Measurements from ENCODE around the gene MSI2.

The MSI2 gene

DNA sequence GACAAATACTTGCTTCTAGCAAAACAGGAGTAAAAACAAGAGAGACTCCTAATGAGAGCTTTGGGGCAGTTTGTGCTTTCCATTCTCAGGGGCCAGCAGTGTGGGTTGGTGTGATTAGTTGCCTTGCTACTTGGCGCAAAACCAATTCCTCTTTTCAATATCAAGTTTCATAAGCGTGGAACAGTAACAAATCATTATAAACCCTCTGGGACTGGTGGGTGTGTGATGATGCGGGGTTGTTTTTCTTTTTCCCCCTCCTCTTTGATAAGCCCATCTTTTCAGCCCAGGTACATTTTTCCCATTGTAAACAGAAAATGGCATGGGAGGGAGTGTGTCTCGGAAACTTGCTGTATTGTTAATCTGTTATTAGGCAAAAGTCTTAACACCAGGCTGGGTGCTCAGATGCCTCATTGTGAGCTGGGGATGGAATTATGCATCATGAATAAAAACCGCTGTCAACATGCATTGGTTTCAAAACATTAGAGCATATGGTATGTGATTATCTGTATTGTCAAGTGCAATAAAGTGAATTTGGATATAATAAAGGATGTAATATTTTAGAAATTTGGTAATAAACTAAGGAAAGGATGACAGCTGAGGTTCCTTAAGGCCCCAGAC is 322.4 kb downstream of the MSI2 start:
- DNase-seq (ENCODE audit: low spot score): no peak

DNA sequence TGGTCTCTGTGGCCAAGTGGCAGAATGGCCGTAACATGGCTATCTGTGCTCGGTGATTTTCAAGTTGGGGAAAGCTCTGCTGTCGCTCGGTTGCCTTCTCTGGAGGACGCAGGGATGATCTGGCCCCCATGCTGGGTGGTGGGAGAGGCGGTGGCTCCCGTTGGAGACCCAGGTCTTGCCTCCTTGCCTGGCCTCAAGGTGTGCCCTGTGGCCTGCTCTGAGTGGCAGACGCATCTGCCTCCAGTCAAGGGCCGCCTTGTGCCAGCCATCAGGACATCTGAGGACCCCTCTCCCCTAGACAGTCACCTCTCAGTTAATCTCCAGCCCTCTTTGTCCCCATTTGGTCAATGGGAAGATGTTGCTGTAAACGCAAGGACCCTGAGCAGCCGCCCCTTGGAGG is 322.9 kb downstream of the MSI2 start:
- no peak for DNase-seq (ENCODE audit: low spot score)

DNA sequence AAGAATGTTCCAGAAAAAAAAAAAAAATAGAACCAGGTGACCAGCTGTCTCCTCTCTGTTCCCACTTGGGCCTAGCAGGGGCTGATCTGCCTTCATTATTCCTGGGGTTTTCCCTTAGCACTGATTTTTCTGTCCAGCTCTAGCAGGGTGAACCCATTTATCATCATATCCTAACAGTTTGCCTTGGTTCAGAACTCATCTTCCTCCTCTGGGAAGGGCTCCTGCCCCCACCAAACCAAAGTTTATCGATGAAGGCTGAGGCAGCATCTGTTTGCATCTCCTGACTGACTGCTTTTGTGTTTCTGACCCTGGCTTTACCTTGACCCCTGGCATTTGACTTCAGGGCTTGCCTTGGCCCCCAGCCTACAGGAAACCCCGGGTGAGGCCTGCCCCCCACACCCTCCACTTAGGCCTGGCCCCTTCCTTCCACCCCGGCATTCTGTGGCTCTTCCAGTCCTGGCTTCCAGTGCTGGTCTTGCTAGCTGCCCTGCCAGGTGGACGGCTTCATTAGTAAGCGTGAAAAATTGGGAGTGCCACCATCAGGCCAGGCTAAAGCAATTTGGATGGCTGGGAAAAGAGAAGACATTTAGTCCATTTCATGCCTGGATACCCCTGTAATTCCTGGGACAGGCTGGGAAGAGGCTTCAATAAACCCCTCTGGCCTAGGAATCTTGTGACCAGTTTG is 323.9 kb downstream of the MSI2 start:
- DNase-seq (ENCODE audit: low spot score): no peak

DNA sequence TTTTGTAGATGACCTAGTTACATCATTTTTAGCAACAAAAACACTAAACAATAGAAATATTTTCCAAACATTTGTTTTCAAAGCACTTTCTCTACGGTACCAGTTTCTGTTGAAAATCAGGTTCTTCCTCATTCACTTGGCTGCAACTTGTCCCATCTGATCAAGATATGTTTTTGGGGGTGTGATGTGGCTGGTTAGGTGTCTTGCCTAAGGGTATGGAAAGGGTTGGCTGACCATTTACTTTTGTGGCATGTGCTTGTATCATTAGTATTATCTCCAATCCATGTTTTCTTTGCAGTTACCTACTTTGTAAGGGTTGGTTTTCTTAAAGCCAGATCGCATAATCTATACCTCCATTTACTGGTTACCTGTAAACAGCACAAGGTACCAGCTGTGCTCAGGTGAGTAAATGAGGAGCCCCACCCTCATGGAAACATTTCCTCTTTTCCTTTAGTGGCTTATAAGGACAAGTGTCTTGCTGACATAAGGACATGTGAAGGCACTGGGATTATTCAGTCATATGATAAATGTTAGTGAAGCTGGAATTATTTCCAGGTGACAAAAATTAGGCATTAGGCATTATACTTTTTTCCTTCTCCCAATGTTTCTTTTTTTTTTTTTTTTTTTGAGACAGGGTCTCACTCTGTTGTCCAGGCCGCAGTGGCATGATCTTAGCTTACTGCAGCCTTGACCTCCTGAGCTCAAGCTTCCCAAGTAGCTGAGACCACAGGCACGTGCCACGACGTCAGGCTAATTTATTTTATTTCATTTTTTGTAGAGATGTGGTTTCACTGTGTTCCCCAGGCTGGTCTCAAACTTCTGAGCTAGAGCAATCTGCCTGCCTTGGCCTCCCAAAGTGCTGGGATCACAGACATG is 326.8 kb downstream of the MSI2 start:
- DNase-seq (ENCODE audit: low spot score): no peak

DNA sequence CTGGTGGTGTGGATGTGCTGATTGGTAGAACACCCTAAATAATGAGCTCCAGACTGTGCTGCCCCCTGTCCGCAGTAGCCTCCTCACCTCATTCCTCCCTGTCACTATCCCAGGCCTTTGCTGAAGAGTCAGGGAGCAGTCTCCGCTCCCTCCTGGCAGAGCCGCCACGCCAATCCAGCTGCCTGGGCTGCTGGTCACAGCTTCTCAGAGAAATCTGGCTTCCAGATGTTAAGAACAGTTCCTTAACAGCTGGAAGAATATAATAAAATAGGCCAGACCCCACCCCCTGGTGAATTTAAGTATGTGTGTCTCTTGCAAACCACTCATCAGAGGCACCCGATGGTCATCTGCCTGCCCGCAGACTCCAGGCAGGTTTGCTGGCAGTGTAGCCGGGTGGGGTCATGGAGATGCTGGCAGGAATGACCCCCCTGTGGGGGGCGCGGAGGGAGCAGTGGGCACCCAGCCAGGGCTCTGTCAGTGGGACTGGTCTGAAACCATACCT is 327.8 kb downstream of the MSI2 start:
- DNase-seq (ENCODE audit: low spot score): no peak

DNA sequence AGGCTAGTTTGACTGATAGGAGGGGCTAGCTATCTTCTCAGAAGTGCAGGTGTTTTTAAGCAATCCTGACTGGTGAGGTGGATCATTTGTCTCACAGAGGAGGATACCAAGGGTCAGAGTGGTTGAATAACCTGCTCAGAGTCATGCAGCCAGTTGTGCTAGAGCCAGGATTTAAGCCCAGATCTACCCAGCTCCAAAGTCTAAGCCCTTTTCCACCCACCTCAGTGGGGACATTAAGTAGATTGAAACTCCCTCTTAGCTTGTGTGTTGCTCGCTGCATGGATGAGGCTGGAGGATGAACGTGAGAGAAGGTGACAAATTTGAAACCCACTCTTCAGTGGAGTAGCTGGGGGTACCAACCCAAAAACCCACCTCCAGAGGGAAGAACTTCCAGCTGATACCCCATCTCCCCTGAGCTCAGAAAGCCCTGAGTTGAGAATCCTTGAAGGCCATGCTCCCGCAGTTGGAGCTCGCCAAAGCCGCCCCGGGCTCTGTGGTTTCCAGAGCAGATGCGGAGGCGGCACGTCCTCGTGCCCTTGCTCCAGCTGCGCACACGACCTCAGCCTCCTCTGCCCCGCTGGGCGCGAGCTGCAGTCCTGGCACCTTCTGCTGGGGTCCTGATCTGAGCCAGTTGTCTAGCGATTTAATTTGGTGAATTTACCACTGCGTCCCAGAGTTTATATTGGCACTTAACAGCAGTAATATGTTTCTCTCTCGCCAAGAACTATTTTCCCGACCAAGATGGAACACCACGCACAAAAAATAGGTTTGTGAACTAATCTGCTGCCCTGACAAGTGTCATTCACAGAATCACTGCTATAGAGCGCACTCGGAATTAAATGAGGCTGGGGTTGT is 329.2 kb downstream of the MSI2 start:
- DNase-seq (ENCODE audit: low spot score): no peak

DNA sequence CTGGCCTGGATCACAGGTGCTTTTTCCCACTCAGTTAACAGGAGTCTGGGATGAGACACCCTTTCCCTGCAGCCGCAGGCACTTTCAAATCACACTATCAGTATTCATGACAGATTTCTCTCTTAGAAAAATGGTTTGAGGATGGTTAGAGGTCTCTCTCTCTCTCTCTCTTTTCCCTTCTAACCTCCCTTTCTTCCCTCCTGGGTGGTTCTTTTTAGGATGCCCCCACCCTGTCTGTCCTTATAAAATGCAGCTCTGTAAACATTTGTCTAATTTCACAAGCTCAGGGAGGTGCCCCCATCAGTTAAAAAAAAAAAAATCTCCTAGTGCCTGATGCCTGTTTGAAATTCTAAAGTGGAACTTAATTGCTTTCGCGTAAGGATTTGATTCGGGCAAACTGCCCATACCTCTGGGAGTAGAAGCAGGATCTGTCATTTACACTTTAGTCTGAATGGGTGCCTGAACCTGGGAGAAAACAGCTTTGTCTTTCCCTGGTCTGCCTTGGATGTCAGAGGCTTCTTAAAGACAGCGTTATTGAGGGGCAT is 329.9 kb downstream of the MSI2 start:
- DNase-seq (ENCODE audit: low spot score): no peak

DNA sequence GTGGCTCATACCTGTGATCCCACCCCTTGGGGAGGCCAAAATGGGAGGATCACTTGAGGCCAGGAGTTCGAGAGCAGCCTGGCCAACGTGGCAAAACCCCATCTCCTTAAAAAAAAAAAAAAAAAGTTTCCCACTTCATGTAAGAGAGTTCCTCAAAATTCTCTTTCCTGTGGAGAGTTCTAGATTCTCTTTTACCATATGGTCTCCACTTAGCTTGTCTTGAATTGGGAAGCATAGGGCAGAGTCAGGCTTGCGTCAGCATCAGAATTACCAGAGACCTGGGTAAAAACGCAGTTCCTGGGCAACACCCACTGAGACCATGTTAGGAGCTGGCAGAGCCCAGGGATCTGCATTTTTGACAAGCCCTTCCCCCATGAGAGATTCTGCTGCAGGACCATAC is 330.4 kb downstream of the MSI2 start:
- no peak for DNase-seq (ENCODE audit: low spot score)

DNA sequence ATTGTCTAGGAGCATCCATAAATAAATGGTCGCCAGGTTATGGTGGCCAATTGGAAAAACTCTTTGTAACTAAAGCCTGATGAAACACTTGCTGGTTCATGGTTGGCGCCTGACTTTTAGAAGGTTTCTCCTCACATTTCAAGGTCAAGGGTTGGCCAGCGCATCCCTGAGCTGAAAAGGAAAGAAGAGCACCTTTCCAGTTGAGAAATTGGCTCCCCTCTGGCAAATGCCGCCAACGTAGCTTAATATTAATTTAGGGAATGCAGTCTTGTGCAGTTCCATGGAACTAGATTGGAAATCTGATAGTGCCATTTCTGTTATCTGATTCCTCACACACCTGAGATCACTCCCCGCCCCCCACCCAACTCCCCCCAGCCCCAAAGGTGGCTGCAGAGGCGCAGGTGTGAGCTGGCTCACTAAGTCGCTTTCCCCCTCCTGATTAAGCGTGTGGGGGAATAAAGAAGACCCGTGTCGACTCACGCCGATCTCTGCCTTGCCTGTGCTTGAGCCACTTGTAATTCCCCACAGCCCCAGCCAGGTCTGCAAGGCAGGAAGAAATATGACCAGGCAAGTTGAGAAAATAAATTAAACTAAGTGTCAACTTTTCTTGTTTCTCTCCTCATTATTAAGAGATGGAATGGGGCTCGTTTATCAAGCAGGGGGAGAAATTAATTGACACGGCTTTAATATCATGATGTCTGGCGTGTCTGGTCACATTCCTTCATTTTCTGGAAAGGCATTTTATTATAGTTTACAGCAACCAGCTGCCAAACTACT is 331.1 kb downstream of the MSI2 start:
- DNase-seq (ENCODE audit: low spot score): no peak

DNA sequence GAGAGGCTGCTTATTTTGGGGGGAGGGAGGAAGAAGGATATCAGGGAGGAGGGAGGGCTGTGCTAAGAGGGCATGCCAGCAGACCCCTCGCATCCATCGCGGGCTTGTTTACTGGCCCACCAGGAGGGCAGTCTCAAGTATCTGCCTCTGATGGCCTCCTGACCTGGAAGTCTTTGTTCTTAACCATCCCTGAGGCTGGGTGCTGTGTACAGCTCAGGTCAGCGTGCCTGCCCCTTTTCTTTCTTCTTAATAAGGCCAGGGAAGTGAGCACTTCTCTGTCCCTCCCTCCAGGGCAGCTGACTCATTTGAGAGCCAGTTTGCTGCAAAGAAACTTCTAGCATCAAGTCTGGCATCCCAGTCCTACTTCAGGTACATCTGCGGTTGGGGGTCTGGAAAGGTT is 331.8 kb downstream of the MSI2 start:
- DNase-seq (ENCODE audit: low spot score): no peak

DNA sequence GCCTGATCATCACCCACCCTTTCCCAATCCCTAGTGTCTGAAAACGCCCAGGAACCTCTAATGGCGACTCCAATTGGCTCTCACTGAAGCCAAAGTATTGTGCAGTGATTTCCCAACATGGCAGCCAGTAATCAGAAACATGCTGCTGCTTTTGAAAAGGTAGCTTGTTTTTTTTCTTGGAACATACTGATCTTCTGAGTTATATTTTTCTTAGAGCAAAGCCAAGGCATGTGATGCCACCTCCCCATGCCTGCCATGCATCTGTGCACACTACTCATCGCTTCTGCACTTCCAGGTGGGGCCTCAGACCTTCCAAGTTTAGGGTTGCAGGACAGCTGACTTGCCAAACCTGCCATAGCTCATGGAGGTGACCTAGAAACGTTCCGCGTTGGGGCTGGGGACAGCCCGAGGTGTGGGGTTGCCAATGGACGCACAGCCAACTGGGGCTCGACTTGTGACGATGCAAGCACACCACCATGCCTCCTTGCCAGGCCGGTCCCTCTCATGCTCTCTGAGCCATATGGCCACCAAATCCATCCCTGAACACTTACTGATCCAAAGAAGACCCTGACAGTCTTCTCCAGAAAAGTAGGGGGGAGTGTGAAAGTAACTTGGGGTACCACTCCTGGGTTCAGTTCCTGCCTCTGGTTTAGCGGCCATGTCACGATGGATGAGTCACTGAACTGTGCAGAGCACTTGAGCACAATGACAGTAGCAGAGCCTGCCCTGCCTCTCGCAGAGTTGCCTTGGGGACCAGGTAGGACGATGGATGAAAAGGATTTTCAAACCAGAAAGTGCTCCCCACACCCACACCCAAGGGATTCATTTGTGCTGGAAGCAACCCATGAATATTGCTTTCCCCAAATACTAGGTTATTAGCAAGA is 333.1 kb downstream of the MSI2 start:
- DNase-seq (ENCODE audit: low spot score): no peak

DNA sequence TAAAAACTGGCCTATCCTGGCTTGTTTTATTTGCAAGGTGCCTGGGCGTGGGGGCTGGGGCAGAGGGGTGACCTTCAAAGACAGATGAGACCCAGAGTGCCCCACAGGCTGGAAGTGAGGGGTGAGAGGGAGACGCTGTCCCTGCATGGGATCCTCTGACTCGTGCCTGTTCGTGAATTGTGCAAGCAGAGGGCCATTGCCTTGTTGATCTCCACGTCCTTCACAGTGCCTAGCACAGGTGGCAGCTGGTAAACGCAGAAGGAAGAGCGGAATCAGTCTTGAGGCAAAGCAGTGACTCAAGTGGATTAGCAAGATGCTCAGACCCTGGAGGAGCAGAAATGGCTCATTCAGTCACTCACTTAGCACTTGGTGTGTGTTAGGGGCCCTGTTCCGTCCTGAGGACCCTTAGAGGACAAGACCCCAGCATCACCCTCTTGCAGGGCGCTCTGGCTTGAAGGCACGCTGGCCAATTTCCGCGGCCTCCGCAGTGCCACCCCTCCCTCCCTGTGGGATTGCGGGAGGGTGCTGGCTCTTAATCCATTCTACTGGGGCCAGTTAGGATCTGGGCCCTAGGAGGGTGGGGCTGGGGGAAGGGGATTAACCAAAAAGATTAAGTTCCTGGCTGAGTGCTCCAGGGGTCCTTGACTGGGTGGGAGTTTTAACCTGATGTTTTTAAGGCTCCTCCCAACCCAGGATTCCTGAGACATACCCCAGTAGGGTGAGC is 337.6 kb downstream of the MSI2 start:
- no peak for DNase-seq (ENCODE audit: low spot score)

DNA sequence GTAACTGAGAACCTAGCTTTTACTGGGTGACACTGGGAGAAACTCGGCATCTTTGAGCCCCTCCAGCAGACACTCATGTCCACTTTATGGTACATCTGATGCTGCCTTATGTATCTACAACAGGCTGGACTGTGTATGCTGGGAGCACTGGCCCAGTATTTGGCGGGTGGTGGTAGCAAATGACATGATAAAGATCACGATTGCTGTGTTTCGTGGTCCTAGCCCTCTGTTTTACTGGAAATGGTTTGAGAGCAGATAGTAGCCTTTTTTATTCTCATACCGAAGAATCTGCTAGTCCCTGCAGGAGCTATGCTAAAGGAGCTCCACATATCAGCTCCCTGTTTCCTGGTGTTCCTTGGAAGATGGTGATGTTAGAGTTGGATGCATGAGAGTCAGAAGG is 338.4 kb downstream of the MSI2 start:
- DNase-seq (ENCODE audit: low spot score): no peak

DNA sequence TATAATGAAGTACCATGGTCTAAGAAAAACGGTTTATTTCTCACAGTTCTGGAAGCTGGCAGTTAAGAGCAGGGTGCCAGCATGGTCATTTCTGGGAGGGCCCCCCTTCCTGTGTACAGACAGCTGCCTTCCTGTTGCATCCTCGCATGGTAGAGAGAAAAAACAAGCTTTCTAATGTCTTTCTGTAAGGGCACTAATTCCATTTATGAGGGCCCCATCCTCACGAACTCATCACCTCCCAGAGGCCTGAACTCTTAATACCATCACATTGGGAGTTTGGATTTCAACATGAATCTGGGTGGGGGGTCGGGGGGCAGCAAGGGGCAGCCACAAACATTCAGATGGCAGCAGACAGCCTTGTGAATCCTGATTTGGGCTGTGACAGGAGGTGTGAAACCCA is 339.1 kb downstream of the MSI2 start:
- DNase-seq (ENCODE audit: low spot score): no peak

DNA sequence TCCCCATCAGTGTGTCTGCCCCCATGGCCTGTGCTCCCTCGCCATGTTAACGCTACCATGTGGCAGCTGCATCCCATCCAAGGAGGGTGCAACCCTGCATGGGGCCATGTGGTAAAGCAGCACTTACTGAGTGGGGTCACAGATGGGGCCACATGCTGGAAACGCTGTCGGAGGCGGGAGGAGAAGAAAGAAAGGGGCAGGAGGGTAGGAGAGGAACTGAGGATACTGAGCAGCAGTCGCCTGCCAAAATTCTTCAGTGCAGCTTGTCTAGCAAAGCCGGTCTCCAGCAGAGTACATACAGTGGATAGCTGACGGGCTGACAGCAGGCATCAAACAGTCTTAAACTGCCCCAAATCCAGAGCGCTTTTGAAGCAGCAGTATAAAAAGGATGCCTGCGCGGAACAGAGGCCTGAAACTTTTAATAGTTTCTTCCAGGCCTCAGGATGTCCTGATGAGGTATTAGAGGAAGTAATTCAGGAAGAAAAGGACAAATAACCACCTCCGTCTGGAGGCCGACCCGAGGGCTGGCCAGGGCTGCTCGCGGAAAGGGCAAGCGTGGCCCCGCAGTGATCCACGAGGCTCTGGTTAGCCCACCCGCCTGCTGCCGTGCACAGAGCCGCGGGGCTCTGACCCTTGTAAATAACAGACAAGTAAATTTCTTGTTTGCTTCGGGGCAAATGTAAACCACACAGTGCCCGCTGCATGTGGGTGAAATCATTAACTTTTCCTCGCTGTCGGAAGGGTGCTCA is 339.8 kb downstream of the MSI2 start:
- DNase-seq (ENCODE audit: low spot score): no peak

DNA sequence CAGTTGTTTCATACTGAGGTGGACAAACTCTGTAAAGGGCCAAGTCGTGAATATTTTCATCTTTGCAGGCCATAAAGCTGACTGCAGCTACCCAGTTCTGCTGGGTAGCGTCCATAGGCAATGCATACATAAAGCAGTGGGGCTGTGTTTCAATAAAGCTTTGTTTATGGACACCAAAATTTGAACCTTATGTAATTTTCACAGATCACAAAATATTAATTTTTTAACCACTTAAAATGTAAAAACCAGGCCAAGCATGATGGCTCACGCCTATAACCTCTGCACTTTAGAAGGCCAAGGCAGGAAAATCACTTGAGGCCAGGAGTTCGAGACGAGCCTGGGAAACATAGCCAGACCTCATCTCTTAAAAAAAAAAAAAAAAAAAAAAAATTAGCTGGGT is 340.8 kb downstream of the MSI2 start:
- no peak for DNase-seq (ENCODE audit: low spot score)

DNA sequence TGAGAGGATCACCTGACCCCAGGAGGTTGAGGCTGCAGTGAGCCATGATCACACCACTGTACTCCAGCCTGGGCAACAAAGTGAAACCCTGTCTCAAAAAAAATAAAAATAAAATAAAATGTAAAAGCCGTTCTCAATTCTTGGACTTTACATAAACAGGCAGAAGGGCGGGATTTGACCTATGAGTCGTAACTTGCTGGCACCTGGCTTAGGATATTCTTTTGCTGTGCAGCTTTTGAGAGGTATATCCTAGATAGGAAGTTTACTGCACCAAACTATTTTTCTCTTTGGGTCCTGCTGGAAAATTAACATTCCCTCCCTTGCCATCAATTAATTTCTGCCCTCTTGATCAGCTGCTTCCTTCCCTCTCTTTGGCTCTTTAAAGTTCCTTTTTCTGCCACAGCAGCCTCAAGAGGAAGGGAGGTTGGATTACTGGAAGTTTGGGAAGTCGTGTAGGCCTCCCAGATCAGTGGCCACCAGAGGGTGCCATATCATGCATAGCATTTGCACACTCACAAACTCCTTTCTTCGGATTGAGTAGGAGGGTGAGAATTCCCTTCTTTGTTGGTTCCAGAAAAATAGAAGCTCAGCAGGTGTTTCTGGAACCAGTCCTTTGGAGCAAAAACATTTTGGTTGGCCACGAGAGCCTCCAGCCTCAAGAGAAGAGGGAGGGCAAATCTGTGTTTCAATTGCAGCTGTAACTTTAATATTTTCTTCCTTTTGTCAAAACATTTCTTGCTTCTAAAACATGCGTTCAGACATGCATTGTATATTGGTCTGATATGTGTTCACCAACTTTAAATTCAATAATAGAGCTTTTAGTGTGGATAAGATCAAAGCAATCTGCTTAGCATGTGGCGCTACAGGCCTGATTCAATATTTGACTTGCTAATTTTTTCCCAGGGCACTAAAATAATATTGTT is 341.5 kb downstream of the MSI2 start:
- peak; percentile 82 for DNase-seq (ENCODE audit: low spot score)

Data from COLO829 (cell line).